LNCAP (cell line): ENCODE measurements around the gene MDM4.

Source experiments
- TF ChIP-seq, protein P1 (sequence below): fragments of 450-650 bp; IDR thresholded peaks from 2 replicates; pipeline ENCODE4 v1.5.1; 2017; ENCODE audit warnings: mild to moderate bottlenecking

Gene MDM4

DNA sequence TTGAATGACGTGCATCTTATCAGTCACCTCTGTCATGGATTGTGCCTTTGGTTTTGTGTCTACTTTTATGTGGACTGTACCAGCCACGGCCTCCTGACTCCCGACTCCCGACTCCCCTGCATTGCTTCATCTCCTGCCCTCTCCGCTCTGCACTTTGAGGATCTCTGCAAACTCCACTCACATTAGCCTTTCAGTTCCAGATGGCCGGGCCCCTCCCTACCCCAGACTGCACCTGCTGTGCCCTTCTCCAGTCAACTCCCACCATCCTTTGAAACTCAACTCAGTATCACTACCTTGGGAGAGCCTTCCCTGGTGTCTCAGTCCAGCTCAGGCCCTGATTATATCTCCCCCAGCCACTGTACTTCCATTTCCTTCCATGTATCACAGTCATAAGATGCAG lies 71.4 kb downstream of the MDM4 start:
- TF ChIP-seq, protein P1, sequence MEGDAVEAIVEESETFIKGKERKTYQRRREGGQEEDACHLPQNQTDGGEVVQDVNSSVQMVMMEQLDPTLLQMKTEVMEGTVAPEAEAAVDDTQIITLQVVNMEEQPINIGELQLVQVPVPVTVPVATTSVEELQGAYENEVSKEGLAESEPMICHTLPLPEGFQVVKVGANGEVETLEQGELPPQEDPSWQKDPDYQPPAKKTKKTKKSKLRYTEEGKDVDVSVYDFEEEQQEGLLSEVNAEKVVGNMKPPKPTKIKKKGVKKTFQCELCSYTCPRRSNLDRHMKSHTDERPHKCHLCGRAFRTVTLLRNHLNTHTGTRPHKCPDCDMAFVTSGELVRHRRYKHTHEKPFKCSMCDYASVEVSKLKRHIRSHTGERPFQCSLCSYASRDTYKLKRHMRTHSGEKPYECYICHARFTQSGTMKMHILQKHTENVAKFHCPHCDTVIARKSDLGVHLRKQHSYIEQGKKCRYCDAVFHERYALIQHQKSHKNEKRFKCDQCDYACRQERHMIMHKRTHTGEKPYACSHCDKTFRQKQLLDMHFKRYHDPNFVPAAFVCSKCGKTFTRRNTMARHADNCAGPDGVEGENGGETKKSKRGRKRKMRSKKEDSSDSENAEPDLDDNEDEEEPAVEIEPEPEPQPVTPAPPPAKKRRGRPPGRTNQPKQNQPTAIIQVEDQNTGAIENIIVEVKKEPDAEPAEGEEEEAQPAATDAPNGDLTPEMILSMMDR, result no peak

DNA sequence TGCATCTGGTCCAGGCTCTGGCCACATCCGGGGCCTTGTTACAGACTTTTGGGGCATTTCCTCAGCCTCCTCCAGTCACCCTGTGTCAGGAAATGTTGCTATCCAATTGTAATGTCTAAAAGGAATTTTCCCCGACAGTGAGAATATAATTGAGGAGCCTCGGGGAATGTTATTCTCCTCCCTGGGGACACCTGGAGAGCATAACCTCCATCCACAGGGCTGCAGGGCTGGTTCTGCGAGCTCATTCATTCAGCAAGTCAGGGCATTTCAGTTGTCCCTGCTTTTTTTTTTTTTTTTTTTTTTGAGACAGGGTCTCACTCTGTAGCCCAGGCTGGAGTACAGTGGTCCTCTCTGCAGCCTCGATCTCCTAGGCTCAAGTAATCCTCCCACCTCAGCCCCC lies 72.6 kb downstream of the MDM4 start:
- TF ChIP-seq, protein P1, result no peak

DNA sequence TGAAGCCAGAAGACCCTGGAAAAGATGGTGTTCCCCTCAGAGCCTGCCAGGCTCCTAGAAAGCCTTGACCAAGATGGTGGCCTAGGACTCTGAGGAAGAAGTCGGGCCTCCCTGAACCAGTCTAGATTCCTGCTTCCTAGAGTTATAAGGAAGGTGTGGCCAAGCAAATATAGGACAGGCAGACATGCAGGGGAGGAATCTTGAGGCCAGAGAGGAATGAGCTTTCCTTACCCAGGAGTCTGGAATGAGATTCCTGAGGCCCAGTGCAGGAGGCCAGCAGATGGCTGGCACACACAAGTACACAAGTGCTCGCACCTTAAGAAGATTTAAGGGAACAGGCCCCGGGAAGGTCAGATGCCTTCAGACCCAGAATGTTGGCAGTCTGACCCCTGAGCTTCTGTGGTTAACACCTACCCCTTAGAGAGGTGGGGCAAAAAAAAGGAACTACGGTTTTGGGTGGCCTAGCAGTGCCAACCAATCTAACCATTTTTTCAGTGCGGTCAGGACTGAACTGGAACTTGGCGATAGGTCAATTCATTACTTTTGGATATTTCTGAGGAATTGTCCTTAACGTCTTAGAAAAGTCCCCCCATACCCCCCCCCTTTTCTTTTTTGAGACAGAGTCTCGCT lies 73.3 kb downstream of the MDM4 start:
- TF ChIP-seq, protein P1, result no peak

DNA sequence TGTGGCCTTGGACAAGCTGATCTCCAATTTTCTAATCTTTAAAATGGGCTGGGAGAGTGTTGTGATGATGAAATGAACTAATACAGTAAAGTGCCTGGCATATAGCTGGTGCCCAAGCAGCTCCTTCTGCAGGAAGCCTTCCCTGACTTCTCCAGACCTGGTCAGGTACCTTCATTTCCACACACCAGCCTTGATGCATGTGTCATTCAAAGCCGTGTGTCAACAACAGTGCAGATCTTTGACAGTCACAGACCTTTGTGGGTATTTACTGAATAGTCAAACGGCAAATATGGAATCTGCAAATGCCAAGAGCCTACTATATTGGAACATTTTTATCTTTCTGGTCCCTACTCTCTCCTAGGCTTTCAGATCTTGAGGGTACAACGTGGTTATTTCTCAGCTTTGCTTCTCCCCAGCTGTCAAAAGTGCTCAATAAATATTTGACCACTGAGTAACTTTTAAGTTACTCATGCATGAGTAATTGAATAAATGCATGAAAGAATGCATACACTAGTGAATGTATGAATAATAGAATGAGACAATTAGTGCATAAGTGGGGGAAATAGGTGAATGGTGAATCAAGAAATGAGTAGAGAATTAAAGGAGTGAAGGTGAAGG lies 75.4 kb downstream of the MDM4 start:
- TF ChIP-seq, protein P1, result no peak

DNA sequence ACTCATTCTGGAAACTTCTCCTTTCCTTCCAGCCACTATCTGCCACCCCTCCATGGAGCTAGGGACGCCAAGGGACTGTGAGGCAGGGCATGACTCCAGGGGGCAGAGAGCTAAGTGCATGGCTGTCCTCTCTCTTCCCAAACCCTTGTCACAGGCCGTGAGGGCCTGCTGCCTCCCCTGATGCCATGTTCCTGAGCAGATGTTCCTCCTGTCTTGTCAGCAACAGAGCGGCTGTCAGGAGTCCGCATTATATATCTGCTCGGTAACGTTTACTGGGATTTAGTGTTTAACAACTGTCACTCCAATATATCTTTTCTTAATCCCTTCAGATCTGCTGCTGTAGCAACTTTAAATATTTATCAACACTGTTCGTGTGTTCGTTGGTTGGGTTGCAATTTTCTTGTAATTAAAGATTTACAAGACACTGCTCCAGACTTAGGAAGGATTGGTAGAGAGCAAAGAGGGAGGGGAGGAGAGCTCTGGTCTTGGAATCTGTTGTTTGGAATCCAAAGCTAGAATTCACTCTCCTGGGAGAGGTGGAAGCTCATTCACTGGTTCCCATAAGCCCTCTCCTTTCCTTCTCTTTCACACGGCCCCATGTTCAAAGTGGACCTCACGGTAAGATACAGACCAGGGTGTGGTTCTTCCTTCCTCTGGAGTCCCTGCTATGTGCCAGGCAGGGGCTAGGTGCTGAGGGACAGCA lies 76.2 kb downstream of the MDM4 start:
- TF ChIP-seq, protein P1, result no peak

DNA sequence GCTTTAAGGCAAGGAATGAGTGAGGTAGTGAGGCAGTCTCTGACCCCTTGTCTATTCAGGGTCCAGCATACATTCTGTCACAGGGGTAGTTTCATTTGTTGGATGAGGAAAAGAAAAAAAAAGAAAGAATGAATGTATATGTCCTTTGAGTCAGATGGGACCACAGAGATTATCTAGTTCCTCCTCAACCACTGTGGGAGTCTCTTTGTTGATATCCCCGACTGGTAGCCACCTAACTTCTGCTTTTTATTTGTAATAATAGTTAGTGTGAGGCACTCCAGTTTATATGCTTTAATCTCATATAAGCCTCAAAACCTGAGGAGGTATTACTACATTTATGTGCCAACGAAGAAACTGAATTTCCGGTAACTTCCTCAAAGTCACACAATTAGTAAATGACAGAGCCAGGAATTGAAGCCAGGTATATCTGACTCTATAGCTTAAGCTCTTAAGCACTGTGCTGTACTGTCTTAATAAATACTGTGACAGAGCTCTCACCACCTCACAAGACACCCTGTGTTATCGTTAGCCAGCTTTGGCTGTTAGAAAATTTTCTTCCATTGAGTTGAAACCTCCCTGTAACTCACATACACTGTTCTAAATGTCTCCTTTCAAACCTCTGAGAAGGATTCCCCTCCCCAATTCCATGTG lies 82.2 kb downstream of the MDM4 start:
- TF ChIP-seq, protein P1, result no peak

DNA sequence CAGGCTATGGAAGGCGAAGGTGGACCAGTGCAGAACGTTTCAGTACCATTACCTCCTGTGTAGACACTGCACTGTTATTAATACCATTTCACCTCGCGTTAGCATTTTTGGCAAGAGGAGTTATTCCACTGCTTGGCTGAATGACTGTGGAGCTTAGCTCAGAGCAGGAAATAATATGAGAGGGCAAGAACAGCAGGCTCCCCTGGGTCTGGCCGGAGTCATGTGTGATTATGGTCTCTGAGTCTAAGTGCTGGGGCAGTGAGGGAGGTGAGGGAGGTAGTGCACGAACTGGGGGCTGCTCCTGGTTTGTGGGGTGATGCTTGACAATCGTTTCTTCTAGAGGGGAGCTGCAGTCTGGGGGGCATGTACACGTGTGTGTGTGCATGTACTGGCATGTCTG lies 82.9 kb downstream of the MDM4 start:
- TF ChIP-seq, protein P1, result no peak
